WTC11 (cell line): Measurements from ENCODE around the gene PPP2R1A.

Experiments
- CTCF ChIP-seq: fragments of 200-600 bp; IDR thresholded peaks from 2 replicates; pipeline ENCODE4 v1.8.0; 2022; ENCODE audit warnings: antibody characterized with exemption
- ESRRA ChIP-seq: sonication (generic); formaldehyde crosslinking; IDR thresholded peaks from 2 replicates; pipeline ENCODE4 v1.8.1; 2022; ENCODE audit warnings: mild to moderate bottlenecking, missing genetic modification reagents, borderline replicate concordance
- NFE2L1 ChIP-seq: sonication (generic); formaldehyde crosslinking; IDR thresholded peaks from 2 replicates; pipeline ENCODE4 v1.8.1; 2023; ENCODE audit warnings: missing genetic modification reagents
- NR1H2 ChIP-seq: sonication (generic); formaldehyde crosslinking; IDR thresholded peaks from 2 replicates; pipeline ENCODE4 v1.9.0; 2021; ENCODE audit warnings: mild to moderate bottlenecking, moderate library complexity, missing genetic modification reagents
- TF ChIP-seq, protein P1 (sequence below): sonication (generic); formaldehyde crosslinking; IDR thresholded peaks from 2 replicates; pipeline ENCODE4 v1.8.1; 2023; ENCODE audit warnings: mild to moderate bottlenecking, missing genetic modification reagents, moderate library complexity

DNA sequence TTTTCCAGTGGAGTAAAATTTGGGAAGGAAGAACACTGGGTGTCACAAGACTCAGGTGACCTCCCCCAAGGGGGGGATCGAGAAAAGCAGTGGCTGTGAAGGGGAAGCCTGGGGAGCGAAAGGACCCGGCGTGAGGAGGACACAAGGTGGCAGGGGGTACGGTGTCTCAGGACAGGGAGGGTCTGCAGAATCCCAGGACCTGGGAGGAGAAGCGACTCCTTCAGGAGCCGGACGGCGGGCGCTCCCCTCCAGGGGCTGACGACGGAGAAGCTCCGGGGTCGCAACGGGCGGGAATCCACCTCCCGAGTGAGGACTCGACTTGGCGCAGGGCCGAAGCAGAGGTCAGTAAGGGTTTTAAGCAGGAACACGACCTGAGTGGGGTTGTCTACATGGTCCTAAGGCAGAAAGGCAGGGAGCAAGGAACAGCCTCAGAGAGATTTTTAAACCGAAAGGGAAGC lies 19.0 kb upstream of the PPP2R1A start:
- TF ChIP-seq CTCF = no peak
- TF ChIP-seq, protein P1, sequence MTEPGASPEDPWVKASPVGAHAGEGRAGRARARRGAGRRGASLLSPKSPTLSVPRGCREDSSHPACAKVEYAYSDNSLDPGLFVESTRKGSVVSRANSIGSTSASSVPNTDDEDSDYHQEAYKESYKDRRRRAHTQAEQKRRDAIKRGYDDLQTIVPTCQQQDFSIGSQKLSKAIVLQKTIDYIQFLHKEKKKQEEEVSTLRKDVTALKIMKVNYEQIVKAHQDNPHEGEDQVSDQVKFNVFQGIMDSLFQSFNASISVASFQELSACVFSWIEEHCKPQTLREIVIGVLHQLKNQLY (CRISPR knock-in tag) = no peak
- no peak for TF ChIP-seq NR1H2 (CRISPR knock-in tag)
- TF ChIP-seq ESRRA = no peak
- TF ChIP-seq NFE2L1 (CRISPR knock-in tag) = no peak
